BJ (cell line): ENCODE results near the gene CALML5. TPM values are rescaled to one million over a fixed set of nuclear protein-coding genes. Genes with fewer than 3 reads are reported as not detected.

ENCODE experiments used
- CTCF ChIA-PET: fragments of 350-600 bp; formaldehyde crosslinking; extraction: SDS; loops from one replicate; lab custom pipeline; 2021; ENCODE audit warnings: antibody characterized with exemption, inconsistent platforms; lab: Yijun Ruan, JAX
- POLR2A ChIA-PET: fragments of 300-600 bp; sonication (Branson Sonifier 250); formaldehyde crosslinking; extraction: SDS; loops from one replicate; lab custom pipeline; 2021; ENCODE audit warnings: antibody characterized with exemption; lab: Charles Lee
- DNase-seq: peaks from one replicate; pipeline ENCODE4 v3.0.0-alpha.2; 2011; ENCODE audit warnings: low read depth
- H3K27me3 ChIP-seq: 2 replicates; pipeline ENCODE4 v1.6.0; 2011; ENCODE audit warnings: low read length; ENCODE audit not compliant: control insufficient read depth, insufficient read depth
- H3K36me3 ChIP-seq: 2 replicates; pipeline ENCODE4 v1.5.1; 2011; ENCODE audit warnings: low read length; ENCODE audit not compliant: control insufficient read depth, insufficient read depth
- H3K4me3 ChIP-seq: 2 replicates; pipeline ENCODE4 v1.5.1; 2011; ENCODE audit warnings: low read depth, mild to moderate bottlenecking, control low read depth, low read length
- CTCF ChIP-seq: IDR thresholded peaks from 2 replicates; pipeline ENCODE4 v1.5.1; 2011; ENCODE audit warnings: low read depth, mild to moderate bottlenecking, control low read depth, inconsistent platforms, low read length, moderate library complexity; ENCODE audit not compliant: insufficient read depth
- polyA plus RNA-seq: library from polyadenylated mRNA; depleted of rRNA; stranded (reverse); fragments of >200 nt; gene quantifications from 2 replicates; pipeline ENCODE4 v1.2.3, GENCODE V29; 2011

Gene CALML5
- polyA plus RNA-seq, 1 experiment, result not detected

- DNase-seq, result no peak
- Histone ChIP-seq H3K36me3 (no peaks in the 10 kb centered on the region), H3K4me3 (no peak overlapping the region), H3K27me3 (no peaks in the 10 kb centered on the region)
- no peak for TF ChIP-seq CTCF
- ChIA-PET POLR2A (no interaction called here), CTCF (no interaction called here)
These were observed 23.7 kb upstream of the CALML5 start for GRCh38 chr10:5522913-5523560.

GRCh38 chr10:5519054-5519453, 19.7 kb upstream of the CALML5 start:
- H3K27me3 ChIP-seq, result peaks cover 2% of the 10 kb centered on the region; the same call in 1 of the 2 replicates
- no peak for DNase-seq
- TF ChIP-seq CTCF, result no peak
- H3K4me3 ChIP-seq, result no peak overlapping the region
- H3K36me3 ChIP-seq, result no peaks in the 10 kb centered on the region
- ChIA-PET CTCF (no interaction called here), POLR2A (no interaction called here)

DNA sequence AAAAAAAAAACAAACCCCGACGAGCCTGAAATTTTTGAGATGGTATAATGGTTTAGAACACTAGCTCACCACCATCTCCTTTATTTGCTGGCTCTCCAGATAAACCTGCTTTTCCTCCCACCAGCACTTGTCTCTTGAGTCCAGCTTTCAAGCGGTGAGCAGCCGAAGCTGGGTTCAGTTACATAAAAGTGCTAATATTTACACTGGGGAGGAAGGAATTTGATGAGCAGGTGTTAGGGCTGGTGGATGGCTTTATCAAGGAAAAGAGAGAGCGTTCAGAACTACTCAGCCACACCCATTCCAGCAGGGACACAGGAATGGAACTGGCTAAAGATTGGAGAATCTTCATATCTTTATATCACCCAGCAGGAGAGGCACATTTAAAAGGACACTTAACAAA, 18.8 kb upstream of the CALML5 start:
- ChIA-PET POLR2A (no interaction called here), CTCF (no interaction called here)
- no peak for TF ChIP-seq CTCF

GRCh38 chr10:5517546-5517945, 18.2 kb upstream of the CALML5 start:
- Histone ChIP-seq H3K36me3 (no peaks in the 10 kb centered on the region), H3K27me3 (peaks cover 4% of the 10 kb centered on the region; the same call in 1 of the 2 replicates), H3K4me3 (no peak overlapping the region)
- DNase-seq, result no peak
- POLR2A ChIA-PET, result no interaction called here
- CTCF ChIA-PET, result no interaction called here
- TF ChIP-seq CTCF, result no peak

More for the DNA sequence above, 18.8 kb upstream of the CALML5 start:
- DNase-seq, result no peak
- H3K4me3 ChIP-seq, result no peak overlapping the region
- peaks cover 2% of the 10 kb centered on the region; the same call in 1 of the 2 replicates for H3K27me3 ChIP-seq
- no peaks in the 10 kb centered on the region for H3K36me3 ChIP-seq

- Histone ChIP-seq H3K27me3 (peaks cover 4% of the 10 kb centered on the region; the same call in 1 of the 2 replicates), H3K4me3 (no peak overlapping the region), H3K36me3 (no peaks in the 10 kb centered on the region)
- no peak for DNase-seq
- TF ChIP-seq CTCF, result no peak
- ChIA-PET POLR2A (no interaction called here), CTCF (no interaction called here)
These were observed 16.8 kb upstream of the CALML5 start for GRCh38 chr10:5515948-5516761.
